Activated CD4-positive, alpha-beta T cell treated with anti-CD3 and anti-CD28 coated beads for 36 hours (primary cell): Measurements from ENCODE around the gene DCHS1. TPM values are rescaled to one million over a fixed set of nuclear protein-coding genes. Genes with fewer than 3 reads are reported as not detected.

Experiments
- ATAC-seq: fragments of 200-7000 bp; cut with Tn5 transposase; one replicate; pipeline ENCODE4 v1.10.0; 2021; ENCODE audit warnings: mild to moderate bottlenecking, moderate library complexity
- CTCF ChIA-PET: fragments of 350-600 bp; sonication (Branson Sonifier 250); formaldehyde crosslinking; loops from one replicate; lab custom pipeline; 2021; ENCODE audit warnings: antibody characterized with exemption; lab: Charles Lee
- POLR2A ChIA-PET: fragments of 350-600 bp; sonication (Branson Sonifier 250); formaldehyde crosslinking; loops from one replicate; lab custom pipeline; 2021; ENCODE audit warnings: antibody characterized with exemption, inconsistent platforms; lab: Charles Lee
- DNase-seq: peaks from one replicate; pipeline ENCODE4 v3.0.0-alpha.2; 2020
- H3K27ac Mint-ChIP-seq: one replicate; pipeline ENCODE4 v1.8.0; 2021; ENCODE audit warnings: mixed read lengths
- H3K27me3 Mint-ChIP-seq: one replicate; pipeline ENCODE4 v1.8.0; 2021; ENCODE audit warnings: mixed read lengths
- H3K36me3 Mint-ChIP-seq: one replicate; pipeline ENCODE4 v1.8.0; 2021; ENCODE audit warnings: low read depth, mixed read lengths
- H3K4me1 Mint-ChIP-seq: one replicate; pipeline ENCODE4 v1.8.0; 2021; ENCODE audit warnings: mixed read lengths
- H3K4me3 Mint-ChIP-seq: one replicate; pipeline ENCODE4 v1.8.0; 2021; ENCODE audit warnings: mild to moderate bottlenecking, moderate library complexity, mixed read lengths
- H3K9me3 Mint-ChIP-seq: one replicate; pipeline ENCODE4 v1.8.0; 2021; ENCODE audit warnings: low read depth, mixed read lengths
- intact Hi-C, 2 experiments: fragments of 100-400 bp; cut with DNase I in 1 of 2; cut with micrococcal nuclease in 1 of 2; formaldehyde crosslinking; loops; one replicate each; pipeline versions ENCODE4 v1.14.2 to v1.15.1; 2022 to 2024; cut with DNase I, micrococcal nuclease
- total RNA-seq, 2 experiments: library from RNA; stranded (reverse); gene quantifications; one replicate each; pipeline ENCODE4 v1.2.3, GENCODE V29; 2021

The DCHS1 gene
- total RNA-seq, 2 experiments from 2014 or later, result 0.78 to 0.91 TPM

- H3K27me3 Mint-ChIP-seq, result no peaks in the 10 kb centered on the region
- H3K4me3 Mint-ChIP-seq, result no peak overlapping the region
- intact Hi-C loops, result no loop called here
- H3K27ac Mint-ChIP-seq, result no peak overlapping the region
- H3K36me3 Mint-ChIP-seq, result peaks cover 52% of the 10 kb centered on the region
- H3K4me1 Mint-ChIP-seq, result no peaks in the 10 kb centered on the region
- ChIA-PET POLR2A (no interaction called here), CTCF (interaction anchor here (0.7 to 2.5 kb wide), 4 partner anchors 9 to 76 kb away, joined by 3 to 6 read pairs (median 4); no protein-coding TSS in a partner anchor)
- peaks cover 21% of the 10 kb centered on the region for H3K9me3 Mint-ChIP-seq
- no peak for ATAC-seq
- no peak for DNase-seq
Measured at GRCh38 chr11:6586434-6587359, 68.9 kb downstream of the DCHS1 start.

- ATAC-seq, result no peak
- Mint-ChIP-seq H3K36me3 (peaks cover 50% of the 10 kb centered on the region), H3K9me3 (peaks cover 23% of the 10 kb centered on the region), H3K4me1 (no peaks in the 10 kb centered on the region), H3K27ac (no peak overlapping the region), H3K27me3 (no peaks in the 10 kb centered on the region), H3K4me3 (no peak overlapping the region)
- DNase-seq, result no peak
- ChIA-PET CTCF (no interaction called here), POLR2A (no interaction called here)
- intact Hi-C loops, result no loop called here
Measured at GRCh38 chr11:6584528-6584927, 71.1 kb downstream of the DCHS1 start.

GRCh38 chr11:6583584-6583983 is 72.0 kb downstream of the DCHS1 start:
- DNase-seq, result no peak
- Mint-ChIP-seq H3K9me3 (peaks cover 23% of the 10 kb centered on the region), H3K27me3 (no peaks in the 10 kb centered on the region), H3K4me3 (no peak overlapping the region), H3K27ac (no peak overlapping the region), H3K36me3 (peaks cover 46% of the 10 kb centered on the region), H3K4me1 (no peaks in the 10 kb centered on the region)
- ATAC-seq, result no peak
- ChIA-PET CTCF (no interaction called here), POLR2A (no interaction called here)
- intact Hi-C loops, result no loop called here

- Mint-ChIP-seq H3K4me1 (peaks cover 5% of the 10 kb centered on the region), H3K27ac (no peak overlapping the region), H3K27me3 (no peaks in the 10 kb centered on the region), H3K9me3 (peaks cover 19% of the 10 kb centered on the region), H3K4me3 (no peak overlapping the region), H3K36me3 (peaks cover 30% of the 10 kb centered on the region)
- DNase-seq (no peak), ATAC-seq (no peak)
- ChIA-PET CTCF (interaction anchor here (1.4 to 2.2 kb wide), 2 partner anchors 13 to 49 kb away, joined by 4 to 7 read pairs; no protein-coding TSS in a partner anchor), POLR2A (no interaction called here)
- intact Hi-C loops, result no loop called here
Measured at GRCh38 chr11:6579681-6580080, 75.9 kb downstream of the DCHS1 start.

- Mint-ChIP-seq H3K36me3 (peaks cover 17% of the 10 kb centered on the region), H3K4me1 (peaks cover 5% of the 10 kb centered on the region), H3K4me3 (no peak overlapping the region), H3K9me3 (peaks cover 5% of the 10 kb centered on the region), H3K27ac (no peak overlapping the region), H3K27me3 (no peaks in the 10 kb centered on the region)
- POLR2A ChIA-PET, result no interaction called here
- DNase-seq (no peak), ATAC-seq (no peak)
- intact Hi-C loops, result no loop called here
- CTCF ChIA-PET, result interaction anchor here (0.6 to 1.3 kb wide), 2 partner anchors 35 to 40 kb away, joined by 3 read pairs; no protein-coding TSS in a partner anchor
Measured at GRCh38 chr11:6578134-6578533, 77.5 kb downstream of the DCHS1 start.

GRCh38 chr11:6576471-6577373 is 78.9 kb downstream of the DCHS1 start:
- Mint-ChIP-seq H3K27me3 (no peaks in the 10 kb centered on the region), H3K27ac (no peak overlapping the region), H3K9me3 (peaks cover 2% of the 10 kb centered on the region), H3K4me1 (peaks cover 7% of the 10 kb centered on the region), H3K36me3 (peaks cover 12% of the 10 kb centered on the region), H3K4me3 (no peak overlapping the region)
- DNase-seq (no peak), ATAC-seq (no peak)
- intact Hi-C loops, result no loop called here
- ChIA-PET POLR2A (no interaction called here), CTCF (interaction anchor here (1.0 kb wide), 1 partner anchor 10 kb away, joined by 3 read pairs; no protein-coding TSS in a partner anchor)

- peaks cover 7% of the 10 kb centered on the region for H3K4me1 Mint-ChIP-seq
- H3K4me3 Mint-ChIP-seq, result no peak overlapping the region
- H3K9me3 Mint-ChIP-seq, result no peaks in the 10 kb centered on the region
- intact Hi-C loops, result no loop called here
- H3K27ac Mint-ChIP-seq, result no peak overlapping the region
- ChIA-PET CTCF (interaction anchor here (0.7 to 1.1 kb wide), 2 partner anchors 12 to 111 kb away, joined by 3 read pairs; no protein-coding TSS in a partner anchor), POLR2A (no interaction called here)
- H3K27me3 Mint-ChIP-seq, result no peaks in the 10 kb centered on the region
- ATAC-seq (no peak), DNase-seq (no peak)
- H3K36me3 Mint-ChIP-seq, result peaks cover 12% of the 10 kb centered on the region
Measured at GRCh38 chr11:6574816-6575715, 80.5 kb downstream of the DCHS1 start.

- Mint-ChIP-seq H3K4me1 (peaks cover 7% of the 10 kb centered on the region), H3K27me3 (no peaks in the 10 kb centered on the region), H3K4me3 (no peak overlapping the region), H3K27ac (no peak overlapping the region), H3K9me3 (no peaks in the 10 kb centered on the region), H3K36me3 (peaks cover 16% of the 10 kb centered on the region)
- ChIA-PET POLR2A (no interaction called here), CTCF (no interaction called here)
- intact Hi-C loops, result no loop called here
- DNase-seq (no peak), ATAC-seq (no peak)
Measured at GRCh38 chr11:6572215-6572614, 83.4 kb downstream of the DCHS1 start.

- ChIA-PET CTCF (no interaction called here), POLR2A (no interaction called here)
- H3K27me3 Mint-ChIP-seq, result no peaks in the 10 kb centered on the region
- peaks cover 7% of the 10 kb centered on the region for H3K4me1 Mint-ChIP-seq
- H3K36me3 Mint-ChIP-seq, result peaks cover 16% of the 10 kb centered on the region
- H3K27ac Mint-ChIP-seq, result no peak overlapping the region
- H3K9me3 Mint-ChIP-seq, result no peaks in the 10 kb centered on the region
- ATAC-seq, result no peak
- DNase-seq, result no peak
- intact Hi-C loops, result no loop called here
- H3K4me3 Mint-ChIP-seq, result no peak overlapping the region
Measured at GRCh38 chr11:6571434-6572008, 84.1 kb downstream of the DCHS1 start.
